ENCODE data around the gene CYTH4. TPM values are rescaled to one million over a fixed set of nuclear protein-coding genes. Genes with fewer than 3 reads are reported as not detected.
"Not testable (repeated sequence)": the region's sequence is repeated elsewhere in the genome, so short reads cannot be mapped to it uniquely, and the experiment has no call there.

Gene CYTH4
- total RNA-seq, 1 experiment from 2014 or later, result not detected

GRCh38 chr22:37249986-37250385 is 32.3 kb upstream of the CYTH4 start:
- TF ChIP-seq CTCF (conservative IDR thresholded peaks at IDR 0.05), result no peak
- no peak for TF ChIP-seq EZH2 (IDR thresholded peaks at IDR 0.05; ENCODE audit: low read depth)
- no TSS peak for BruUV-seq (replicated peaks)
- ChIA-PET POLR2A (ENCODE audit: unreplicated experiment) (no interaction called here), CTCF (no interaction called here)
- no peak overlapping the region for H3K27ac ChIP-seq
- no peaks in the 10 kb centered on the region for H3K27me3 ChIP-seq (ENCODE audit: insufficient read depth, low read depth)
- intact Hi-C loops (cut with micrococcal nuclease; ENCODE audit: unreplicated experiment), result loop anchor here (10.0 kb wide), 1 partner anchor 205 kb away; no protein-coding TSS in a partner anchor
- peaks cover 28% of the 10 kb centered on the region for H3F3A ChIP-seq (ENCODE audit: insufficient read depth, low read depth)
- no peaks in the 10 kb centered on the region for H3K36me3 ChIP-seq (ENCODE audit: low read depth)
- peaks cover 18% of the 10 kb centered on the region for H3K4me1 ChIP-seq (replicated peaks; ENCODE audit: insufficient read depth)
- H3K79me2 ChIP-seq (ENCODE audit: low read depth), result no peaks in the 10 kb centered on the region
- no peak overlapping the region for H2AFZ ChIP-seq
- no peaks in the 10 kb centered on the region for H3K9me2 ChIP-seq (ENCODE audit: insufficient read depth)
- no peak for DNase-seq
- H3K4me3 ChIP-seq, result no peak overlapping the region
- H4K20me1 ChIP-seq (ENCODE audit: insufficient read depth), result no peaks in the 10 kb centered on the region
- H3K9me3 ChIP-seq (ENCODE audit: insufficient read depth, low read depth), result no peaks in the 10 kb centered on the region
- H3K4me2 ChIP-seq, result no peak overlapping the region

- CTCF ChIA-PET, result not testable (repeated sequence)
- intact Hi-C loops (cut with micrococcal nuclease; ENCODE audit: unreplicated experiment), result loop anchor here (10.0 kb wide), 1 partner anchor 207 kb away; no protein-coding TSS in a partner anchor
Measured at GRCh38 chr22:37251836-37252235, 30.5 kb upstream of the CYTH4 start.

GRCh38 chr22:37253126-37253660 is 29.1 kb upstream of the CYTH4 start:
- Histone ChIP-seq H3K4me2 (no peak overlapping the region), H3K4me1 (replicated peaks; ENCODE audit: insufficient read depth) (peaks cover 32% of the 10 kb centered on the region), H3K27me3 (ENCODE audit: insufficient read depth, low read depth) (no peaks in the 10 kb centered on the region), H3K27ac (no peak overlapping the region), H2AFZ (no peak overlapping the region), H3K36me3 (ENCODE audit: low read depth) (no peaks in the 10 kb centered on the region), H3K4me3 (no peak overlapping the region), H4K20me1 (ENCODE audit: insufficient read depth) (no peaks in the 10 kb centered on the region), H3F3A (ENCODE audit: insufficient read depth, low read depth) (peaks cover 25% of the 10 kb centered on the region), H3K9me2 (ENCODE audit: insufficient read depth) (no peaks in the 10 kb centered on the region), H3K79me2 (ENCODE audit: low read depth) (no peaks in the 10 kb centered on the region), H3K9me3 (ENCODE audit: insufficient read depth, low read depth) (no peaks in the 10 kb centered on the region)
- TF ChIP-seq CTCF (conservative IDR thresholded peaks at IDR 0.05), result no peak
- no peak for TF ChIP-seq EZH2 (IDR thresholded peaks at IDR 0.05; ENCODE audit: low read depth)
- intact Hi-C loops (cut with micrococcal nuclease; ENCODE audit: unreplicated experiment), result loop anchor here (10.0 kb wide), 1 partner anchor 208 kb away; no protein-coding TSS in a partner anchor
- no TSS peak for BruUV-seq (replicated peaks)
- CTCF ChIA-PET, result interaction anchor here (0.6 kb wide), 2 partner anchors 51 to 258 kb away, joined by 3 to 9 read pairs; no protein-coding TSS in a partner anchor
- no peak for DNase-seq
- POLR2A ChIA-PET (ENCODE audit: unreplicated experiment), result no interaction called here

More at GRCh38 chr22:37251836-37252235, 30.5 kb upstream of the CYTH4 start:
- peaks cover 26% of the 10 kb centered on the region for H3K4me1 ChIP-seq (replicated peaks; ENCODE audit: insufficient read depth)
- peaks cover 21% of the 10 kb centered on the region for H3F3A ChIP-seq (ENCODE audit: insufficient read depth, low read depth)
- H2AFZ ChIP-seq; H3K79me2 ChIP-seq (ENCODE audit: low read depth); H3K4me3 ChIP-seq; H3K27me3 ChIP-seq (ENCODE audit: insufficient read depth, low read depth); H3K9me3 ChIP-seq (ENCODE audit: insufficient read depth, low read depth); H3K36me3 ChIP-seq (ENCODE audit: low read depth); DNase-seq; H4K20me1 ChIP-seq (ENCODE audit: insufficient read depth); H3K9me2 ChIP-seq (ENCODE audit: insufficient read depth); H3K27ac ChIP-seq; H3K4me2 ChIP-seq; BruUV-seq (replicated peaks): not testable (repeated sequence)
- POLR2A ChIA-PET (ENCODE audit: unreplicated experiment), result interaction anchor here (0.7 kb wide), 1 partner anchor 913 kb away, joined by 3 read pairs; no protein-coding TSS in a partner anchor
